Measurements from ENCODE around the gene MAK.
"Not testable (repeated sequence)": the region's sequence is repeated elsewhere in the genome, so short reads cannot be mapped to it uniquely, and the experiment has no call there.

Gene MAK

GRCh38 chr6:10837995-10838793 lies at the start of gene MAK:
TSS of gene MAK (minus strand) at chr6:10838539. CDS start at chr6:10830648, 7,891 bp downstream.
- peak; percentile 92 for DNase-seq (ENCODE audit: low spot score)

- no peak for DNase-seq (ENCODE audit: low spot score)
Measured at GRCh38 chr6:10886691-10887502, 48.6 kb upstream of the MAK start, which contains the start of gene SYCP2L. TSS of gene SYCP2L (plus strand) at chr6:10887052. CDS start at chr6:10887127, 75 bp downstream.

GRCh38 chr6:10886365-10886690 lies 48.0 kb upstream of the MAK start:
- DNase-seq (ENCODE audit: low spot score): not testable (repeated sequence)

- DNase-seq (ENCODE audit: low spot score): no peak
Measured at GRCh38 chr6:10884245-10884972, 46.1 kb upstream of the MAK start.

GRCh38 chr6:10883312-10884244 lies 45.2 kb upstream of the MAK start:
- DNase-seq (ENCODE audit: low spot score): no peak

- DNase-seq (ENCODE audit: low spot score): no peak
Measured at GRCh38 chr6:10882657-10883171, 44.4 kb upstream of the MAK start.

- DNase-seq (ENCODE audit: low spot score): not testable (repeated sequence)
Measured at GRCh38 chr6:10882253-10882630, 43.9 kb upstream of the MAK start.

- DNase-seq (ENCODE audit: low spot score): no peak
Measured at GRCh38 chr6:10880366-10880765, 42.0 kb upstream of the MAK start.

- no peak for DNase-seq (ENCODE audit: low spot score)
Measured at GRCh38 chr6:10877871-10878270, 39.5 kb upstream of the MAK start.

GRCh38 chr6:10877012-10877411 lies 38.7 kb upstream of the MAK start:
- DNase-seq (ENCODE audit: low spot score): no peak

GRCh38 chr6:10875026-10875425 lies 36.7 kb upstream of the MAK start:
- no peak for DNase-seq (ENCODE audit: low spot score)

GRCh38 chr6:10874207-10874606 lies 35.9 kb upstream of the MAK start:
- DNase-seq (ENCODE audit: low spot score): no peak

- DNase-seq (ENCODE audit: low spot score): no peak
Measured at GRCh38 chr6:10873374-10873773, 35.0 kb upstream of the MAK start.

GRCh38 chr6:10867952-10868351 lies 29.6 kb upstream of the MAK start:
- DNase-seq (ENCODE audit: low spot score): no peak

- DNase-seq (ENCODE audit: low spot score): not testable (repeated sequence)
Measured at GRCh38 chr6:10866709-10867108, 28.4 kb upstream of the MAK start.

- DNase-seq (ENCODE audit: low spot score): not testable (repeated sequence)
Measured at GRCh38 chr6:10863031-10863430, 24.7 kb upstream of the MAK start.

GRCh38 chr6:10862361-10862760 lies 24.0 kb upstream of the MAK start:
- DNase-seq (ENCODE audit: low spot score): no peak

GRCh38 chr6:10861086-10861485 lies 22.7 kb upstream of the MAK start:
- DNase-seq (ENCODE audit: low spot score): no peak

- no peak for DNase-seq (ENCODE audit: low spot score)
Measured at GRCh38 chr6:10857259-10857658, 18.9 kb upstream of the MAK start.

- DNase-seq (ENCODE audit: low spot score): no peak
Measured at GRCh38 chr6:10854922-10855632, 16.7 kb upstream of the MAK start.

Data from SW480 (cell line).